HEK293T (cell line): Measurements from ENCODE around the gene ATP2B2.

Experiments used
- CTCF ChIA-PET: fragments of 350-600 bp; formaldehyde crosslinking; extraction: SDS; loops from one replicate; lab custom pipeline; 2021; ENCODE audit warnings: antibody characterized with exemption, inconsistent platforms; lab: Yijun Ruan, JAX
- POLR2A ChIA-PET: fragments of 350-600 bp; formaldehyde crosslinking; extraction: SDS; loops from one replicate; lab custom pipeline; 2020; ENCODE audit warnings: antibody characterized with exemption, inconsistent platforms; lab: Yijun Ruan, JAX
- DNase-seq: peaks from one replicate; pipeline ENCODE4 v3.0.0; 2012; ENCODE audit warnings: mixed read lengths; ENCODE audit errors: extremely low spot score
- ARNT ChIP-seq: fragments of 450-650 bp; IDR thresholded peaks from 2 replicates; pipeline ENCODE4 v1.6.1; 2017; ENCODE audit warnings: mild to moderate bottlenecking
- BHLHE40 ChIP-seq: fragments of 450-650 bp; IDR thresholded peaks from 2 replicates; pipeline ENCODE4 v1.6.1; 2016; ENCODE audit warnings: mild to moderate bottlenecking, moderate library complexity, borderline replicate concordance
- CTBP1 ChIP-seq: fragments of 450-650 bp; IDR thresholded peaks from 2 replicates; pipeline ENCODE4 v1.6.1; 2016; ENCODE audit warnings: borderline replicate concordance
- ELF4 ChIP-seq: fragments of 450-650 bp; IDR thresholded peaks from 2 replicates; pipeline ENCODE4 v1.6.1; 2017; ENCODE audit warnings: antibody characterized with exemption
- FOXA1 ChIP-seq: fragments of 450-650 bp; IDR thresholded peaks from 2 replicates; pipeline ENCODE4 v1.6.1; 2016; ENCODE audit warnings: mild to moderate bottlenecking
- FOXK2 ChIP-seq: fragments of 450-650 bp; IDR thresholded peaks from 2 replicates; pipeline ENCODE4 v1.6.1; 2016; ENCODE audit warnings: mild to moderate bottlenecking
- FOXM1 ChIP-seq: fragments of 450-650 bp; IDR thresholded peaks from 2 replicates; pipeline ENCODE4 v1.6.1; 2017; ENCODE audit warnings: mild to moderate bottlenecking, borderline replicate concordance
- HDGF ChIP-seq: fragments of 450-650 bp; IDR thresholded peaks from 2 replicates; pipeline ENCODE4 v1.6.1; 2017; ENCODE audit warnings: antibody characterized with exemption, borderline replicate concordance
- L3MBTL2 ChIP-seq: fragments of 450-650 bp; conservative IDR thresholded peaks from 2 replicates; pipeline ENCODE4 v1.6.1; 2016; ENCODE audit warnings: mild to moderate bottlenecking
- LEF1 ChIP-seq: fragments of 450-650 bp; IDR thresholded peaks from 2 replicates; pipeline ENCODE4 v1.6.1; 2017; ENCODE audit warnings: mild to moderate bottlenecking, borderline replicate concordance
- NFRKB ChIP-seq: fragments of 450-650 bp; IDR thresholded peaks from 2 replicates; pipeline ENCODE4 v1.6.1; 2016; ENCODE audit warnings: mild to moderate bottlenecking, moderate library complexity
- SP1 ChIP-seq: fragments of 450-650 bp; IDR thresholded peaks from 2 replicates; pipeline ENCODE4 v1.6.1; 2017
- SUZ12 ChIP-seq: fragments of 450-650 bp; IDR thresholded peaks from 2 replicates; pipeline ENCODE4 v1.6.1; 2016; ENCODE audit warnings: mild to moderate bottlenecking
- TARDBP ChIP-seq: fragments of 450-650 bp; IDR thresholded peaks from 2 replicates; pipeline ENCODE4 v1.6.1; 2016
- ZNF384 ChIP-seq: fragments of 450-650 bp; IDR thresholded peaks from 2 replicates; pipeline ENCODE4 v1.6.1; 2016
- TF ChIP-seq, protein P1 (sequence below): fragments of 450-650 bp; IDR thresholded peaks from 2 replicates; pipeline ENCODE4 v1.6.1; 2016

ATP2B2 gene

DNA sequence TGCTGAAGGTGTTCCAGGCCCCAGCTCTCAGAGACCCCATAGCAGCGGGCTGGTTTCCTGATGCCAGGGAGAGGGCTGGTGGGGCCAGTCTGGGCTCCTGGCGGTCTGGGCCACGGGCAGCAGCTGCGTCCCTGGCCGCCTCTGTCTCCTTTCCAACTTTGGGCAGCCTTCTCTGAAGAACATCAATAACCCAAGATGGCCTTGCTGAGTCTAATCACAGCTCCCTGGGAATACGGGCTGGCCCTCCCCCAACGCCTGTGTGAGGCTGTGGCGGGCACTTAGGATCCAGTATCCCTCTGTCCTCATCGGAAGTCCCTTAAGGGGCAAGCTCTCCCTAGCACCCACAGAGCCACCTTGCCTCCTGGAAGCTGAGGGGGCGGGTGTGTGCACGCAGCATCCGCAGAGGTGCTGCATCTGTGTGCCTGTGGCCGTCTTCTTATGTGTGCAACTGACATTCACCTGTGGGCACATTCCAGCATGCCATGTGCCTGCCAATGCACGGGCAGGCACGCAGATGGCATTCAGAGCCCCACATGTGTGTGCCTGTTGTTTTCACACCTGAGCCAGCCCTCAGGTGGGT lies 2.1 kb downstream of the ATP2B2 start:
- DNase-seq = no peak
- ChIA-PET CTCF (no interaction called here), POLR2A (no interaction called here)
- no peak for TF ChIP-seq ELF4

DNA sequence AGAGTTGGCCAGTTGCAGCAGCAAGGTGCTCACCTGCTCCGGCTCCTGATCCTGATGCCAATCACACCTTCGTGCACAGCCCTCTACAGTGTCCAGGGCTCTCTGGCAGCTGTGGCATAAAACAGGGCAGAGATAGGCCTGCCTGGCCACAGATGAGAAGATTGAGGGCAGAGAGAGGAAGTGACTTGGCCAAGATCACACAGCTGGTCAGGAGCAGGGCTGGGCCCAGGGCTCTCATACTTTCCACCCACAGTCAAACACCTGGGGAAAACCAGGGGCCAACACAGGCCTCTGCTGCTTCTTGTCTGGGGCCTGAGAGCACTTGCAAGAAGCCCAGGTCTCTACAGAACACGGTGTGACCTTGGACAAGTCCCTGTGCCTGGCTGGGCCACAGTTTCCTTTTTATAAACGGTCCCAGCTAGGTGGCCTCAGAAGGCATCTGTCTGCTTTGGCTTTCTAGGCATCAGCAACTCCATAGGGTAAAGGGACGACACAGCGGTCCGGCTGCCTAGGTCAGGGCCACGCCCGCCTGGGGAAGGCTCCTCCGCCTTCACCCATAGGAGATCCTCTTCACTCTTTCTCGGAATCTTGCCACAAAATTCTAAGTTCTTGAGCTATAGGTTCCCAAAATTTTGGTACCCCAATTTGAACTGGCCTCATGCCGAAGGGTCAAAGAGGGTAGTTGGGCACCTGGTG lies 3.1 kb downstream of the ATP2B2 start:
- no peak for DNase-seq
- CTCF ChIA-PET = no interaction called here
- POLR2A ChIA-PET = no interaction called here
- TF ChIP-seq, protein P1, sequence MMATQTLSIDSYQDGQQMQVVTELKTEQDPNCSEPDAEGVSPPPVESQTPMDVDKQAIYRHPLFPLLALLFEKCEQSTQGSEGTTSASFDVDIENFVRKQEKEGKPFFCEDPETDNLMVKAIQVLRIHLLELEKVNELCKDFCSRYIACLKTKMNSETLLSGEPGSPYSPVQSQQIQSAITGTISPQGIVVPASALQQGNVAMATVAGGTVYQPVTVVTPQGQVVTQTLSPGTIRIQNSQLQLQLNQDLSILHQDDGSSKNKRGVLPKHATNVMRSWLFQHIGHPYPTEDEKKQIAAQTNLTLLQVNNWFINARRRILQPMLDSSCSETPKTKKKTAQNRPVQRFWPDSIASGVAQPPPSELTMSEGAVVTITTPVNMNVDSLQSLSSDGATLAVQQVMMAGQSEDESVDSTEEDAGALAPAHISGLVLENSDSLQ = no peak
- TF ChIP-seq HDGF (no peak), FOXK2 (no peak), FOXM1 (no peak), CTBP1 (no peak), BHLHE40 (no peak), NFRKB (no peak), L3MBTL2 (no peak), SUZ12 (no peak)

DNA sequence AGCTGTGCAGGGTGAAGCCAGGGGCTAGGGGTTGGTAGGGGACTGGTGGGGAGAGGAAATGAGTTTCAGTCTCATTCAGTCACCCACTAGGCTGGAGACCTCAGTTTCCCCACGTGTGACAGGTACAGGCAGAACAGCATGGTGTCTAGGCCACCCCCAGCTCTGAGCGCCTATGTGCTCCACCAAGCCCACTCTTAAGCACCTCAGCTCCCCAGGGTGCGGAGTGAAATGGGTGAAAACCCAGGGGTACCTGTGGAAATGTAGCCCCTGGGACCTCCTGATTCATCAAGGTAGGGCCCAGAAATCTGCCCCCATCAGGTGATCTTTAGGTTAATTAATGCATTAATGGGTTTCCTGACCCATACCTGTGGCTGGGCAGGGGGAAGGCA lies 3.7 kb downstream of the ATP2B2 start:
- POLR2A ChIA-PET = no interaction called here

DNA sequence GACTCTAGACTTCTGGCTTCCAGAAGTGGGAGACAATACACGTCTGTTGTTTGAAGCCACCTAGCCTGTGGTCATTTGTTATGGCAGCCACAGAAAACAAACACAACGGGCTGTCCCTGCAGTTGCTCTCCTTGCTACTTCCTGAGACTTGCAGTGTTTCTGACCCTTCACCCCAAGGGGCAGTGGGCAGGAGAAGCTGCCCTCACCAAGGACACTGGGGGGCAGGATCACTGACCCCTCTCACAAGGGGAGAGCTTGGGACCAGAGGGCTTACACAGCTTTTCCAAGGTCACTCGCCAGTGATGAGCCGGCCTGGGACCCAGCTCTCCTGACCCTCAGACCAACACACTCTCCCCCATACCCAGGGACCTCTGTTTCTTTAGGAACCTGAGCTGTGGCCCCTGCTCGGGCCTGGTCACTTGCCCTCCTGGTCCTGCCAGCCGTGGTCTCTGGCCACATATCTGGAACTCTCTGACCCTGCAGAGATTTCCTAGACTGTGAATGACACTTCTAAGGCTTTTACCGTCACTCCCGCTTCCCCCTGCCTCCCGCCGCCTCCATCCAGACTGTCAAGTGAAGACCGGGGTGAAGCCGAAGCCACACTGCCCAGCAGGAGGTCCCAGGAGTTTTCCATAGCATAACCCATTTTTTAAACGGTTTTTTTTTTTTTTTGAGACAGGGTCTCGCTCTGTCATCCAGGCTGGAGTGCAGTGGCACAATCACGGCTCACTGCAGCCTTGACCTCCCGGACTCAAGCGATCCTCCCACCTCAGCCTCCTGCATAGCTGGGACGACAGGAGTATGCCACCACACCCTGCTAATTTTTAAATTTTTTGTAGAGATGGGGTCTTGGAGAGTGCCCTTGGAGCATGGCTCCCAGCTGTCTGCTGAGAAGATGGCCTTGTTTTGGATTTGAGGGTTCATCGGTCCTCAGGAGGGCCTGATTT lies 4.4 kb downstream of the ATP2B2 start:
- ChIA-PET CTCF (no interaction called here), POLR2A (no interaction called here)
- no peak for DNase-seq
- TF ChIP-seq L3MBTL2 = no peak
- TF ChIP-seq CTBP1 = no peak
- TF ChIP-seq HDGF = no peak
- no peak for TF ChIP-seq FOXK2
- TF ChIP-seq ELF4 = no peak
- TF ChIP-seq, protein P1 = no peak
- TF ChIP-seq FOXM1 = no peak

More for the DNA sequence above, 3.7 kb downstream of the ATP2B2 start:
- CTCF ChIA-PET = no interaction called here
- no peak for DNase-seq
- TF ChIP-seq LEF1 (no peak), FOXM1 (no peak), BHLHE40 (no peak), FOXK2 (no peak), FOXA1 (no peak), L3MBTL2 (no peak), CTBP1 (no peak), ELF4 (no peak), NFRKB (no peak), ZNF384 (no peak), SUZ12 (no peak), ARNT (no peak)
- TF ChIP-seq, protein P1 = no peak

DNA sequence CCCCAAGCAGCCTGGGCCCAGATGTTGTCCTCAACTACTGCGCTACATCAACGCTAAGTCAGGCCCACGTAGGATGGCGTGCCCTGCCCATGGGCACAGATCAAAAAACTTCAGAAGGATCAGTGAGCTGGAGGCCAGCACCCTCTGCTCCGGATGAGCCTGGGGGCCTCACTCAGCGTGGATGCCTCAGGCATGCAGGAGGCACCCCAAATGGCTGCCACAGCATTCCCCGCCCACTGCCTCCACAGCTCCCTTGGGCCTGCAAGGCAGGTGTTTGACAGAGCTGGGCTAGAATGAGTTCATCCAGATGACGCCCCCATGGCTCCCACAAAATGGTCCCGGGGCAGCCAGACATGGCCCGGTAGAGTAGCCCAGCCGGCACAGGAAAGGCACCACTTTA lies 7.1 kb downstream of the ATP2B2 start:
- CTCF ChIA-PET = no interaction called here
- POLR2A ChIA-PET = no interaction called here
- DNase-seq = no peak
- no peak for TF ChIP-seq ARNT
- no peak for TF ChIP-seq FOXK2
- TF ChIP-seq TARDBP = no peak
- no peak for TF ChIP-seq NFRKB
- no peak for TF ChIP-seq BHLHE40
- TF ChIP-seq, protein P1 = no peak
- TF ChIP-seq SP1 = no peak
- no peak for TF ChIP-seq FOXM1

DNA sequence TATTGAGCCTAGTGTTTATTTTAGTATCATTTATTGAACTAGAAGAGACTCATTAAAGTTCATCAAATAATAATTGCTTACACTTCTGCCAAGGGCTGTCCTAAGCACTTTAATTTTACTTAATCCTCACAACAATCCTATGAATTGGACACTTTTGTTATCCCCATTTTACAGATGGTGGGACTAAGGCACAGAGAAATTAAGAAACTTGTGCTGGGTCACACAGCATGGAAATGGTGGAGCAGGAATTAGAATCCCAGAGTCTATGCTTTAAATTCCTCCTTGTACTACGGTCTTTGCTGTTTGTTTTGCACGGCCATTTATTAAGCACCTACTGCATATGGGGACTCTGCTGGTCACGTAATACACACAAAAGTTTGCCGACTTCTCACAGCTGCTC lies 7.9 kb downstream of the ATP2B2 start:
- POLR2A ChIA-PET = no interaction called here
- no peak for TF ChIP-seq CTBP1
- CTCF ChIA-PET = no interaction called here
- DNase-seq = no peak
